Prostate gland (tissue), 2 donors: Measurements from ENCODE around the gene LIME1.

Experiments used
- CTCF ChIP-seq, 4 experiments: fragments of 200-600 bp in 2 of 4; fragments of 450-650 bp in 2 of 4; sonication (generic) in 2 of 4; IDR thresholded peaks; 1 replicate in 3 of 4; 2 replicates in 1 of 4; pipeline ENCODE4 v1.5.1; 2016 to 2019; ENCODE audit warnings: antibody characterized with exemption in 4 of 4, mild to moderate bottlenecking in 2 of 4, moderate library complexity in 2 of 4
- POLR2A ChIP-seq: fragments of 450-650 bp; IDR thresholded peaks from one replicate; pipeline ENCODE4 v1.6.1; 2016; ENCODE audit warnings: antibody characterized with exemption, mild to moderate bottlenecking
- POLR2AphosphoS5 ChIP-seq: sonication (generic); formaldehyde crosslinking; IDR thresholded peaks from one replicate; pipeline ENCODE4 v1.6.1; 2017; ENCODE audit warnings: antibody characterized with exemption

- TF ChIP-seq CTCF (IDR thresholded peaks at IDR 0.05): no peak
- no peak for TF ChIP-seq POLR2AphosphoS5
- TF ChIP-seq POLR2A: no peak
Observed at GRCh38 chr20:63753381-63753780, 16.9 kb downstream of the LIME1 start.
